ENCODE data around the gene LPA. TPM values are rescaled to one million over a fixed set of nuclear protein-coding genes. Genes with fewer than 3 reads are reported as not detected.

Gene LPA
- total RNA-seq, 1 experiment from 2014 or later, result 0.61 TPM

- TF ChIP-seq ETV6 (CRISPR knock-in tag; IDR thresholded peaks at IDR 0.05) (no peak), E2F5 (CRISPR knock-in tag; IDR thresholded peaks at IDR 0.05) (no peak), ZNF138 (CRISPR knock-in tag; conservative IDR thresholded peaks at IDR 0.05) (no peak), SMAD3 (CRISPR knock-in tag; IDR thresholded peaks at IDR 0.05; ENCODE audit: borderline replicate concordance) (no peak), OVOL2 (CRISPR knock-in tag; IDR thresholded peaks at IDR 0.05; ENCODE audit: borderline replicate concordance) (no peak), NFATC4 (CRISPR knock-in tag; IDR thresholded peaks at IDR 0.05) (no peak), ESRRA (CRISPR knock-in tag; IDR thresholded peaks at IDR 0.05; ENCODE audit: borderline replicate concordance) (no peak), ZNF423 (CRISPR knock-in tag; IDR thresholded peaks at IDR 0.05) (no peak), FOXP1 (CRISPR knock-in tag; IDR thresholded peaks at IDR 0.05; ENCODE audit: borderline replicate concordance) (no peak), CREM (CRISPR knock-in tag; IDR thresholded peaks at IDR 0.05) (no peak), CTCF (IDR thresholded peaks at IDR 0.05) (no peak), ARID4B (CRISPR knock-in tag; IDR thresholded peaks at IDR 0.05; ENCODE audit: borderline replicate concordance) (no peak)
Observed at GRCh38 chr6:160500639-160501038, 163.4 kb downstream of the LPA start (continued).

- ChIA-PET POLR2A (no interaction called here), CTCF (no interaction called here)
- Mint-ChIP-seq H3K9me3 (no peaks in the 10 kb centered on the region), H3K4me3 (no peak overlapping the region), H3K27me3 (ENCODE audit: low read depth) (no peaks in the 10 kb centered on the region; the same call in 1 of the 2 replicates), H3K4me1 (no peaks in the 10 kb centered on the region), H3K36me3 (no peaks in the 10 kb centered on the region), H3K27ac (no peak overlapping the region)
- no peak for ATAC-seq
- DNase-seq (ENCODE audit: low spot score), result no peak
- TF ChIP-seq ZNF219 (CRISPR knock-in tag; IDR thresholded peaks at IDR 0.05; ENCODE audit: borderline replicate concordance) (no peak), AFF4 (CRISPR knock-in tag; IDR thresholded peaks at IDR 0.05; ENCODE audit: borderline replicate concordance) (no peak)
Observed at GRCh38 chr6:160494576-160494975, 169.5 kb downstream of the LPA start.
